ENCODE results near the gene ZYX.
"Not testable (repeated sequence)": the region's sequence is repeated elsewhere in the genome, so short reads cannot be mapped to it uniquely, and the experiment has no call there.

ZYX gene

DNA sequence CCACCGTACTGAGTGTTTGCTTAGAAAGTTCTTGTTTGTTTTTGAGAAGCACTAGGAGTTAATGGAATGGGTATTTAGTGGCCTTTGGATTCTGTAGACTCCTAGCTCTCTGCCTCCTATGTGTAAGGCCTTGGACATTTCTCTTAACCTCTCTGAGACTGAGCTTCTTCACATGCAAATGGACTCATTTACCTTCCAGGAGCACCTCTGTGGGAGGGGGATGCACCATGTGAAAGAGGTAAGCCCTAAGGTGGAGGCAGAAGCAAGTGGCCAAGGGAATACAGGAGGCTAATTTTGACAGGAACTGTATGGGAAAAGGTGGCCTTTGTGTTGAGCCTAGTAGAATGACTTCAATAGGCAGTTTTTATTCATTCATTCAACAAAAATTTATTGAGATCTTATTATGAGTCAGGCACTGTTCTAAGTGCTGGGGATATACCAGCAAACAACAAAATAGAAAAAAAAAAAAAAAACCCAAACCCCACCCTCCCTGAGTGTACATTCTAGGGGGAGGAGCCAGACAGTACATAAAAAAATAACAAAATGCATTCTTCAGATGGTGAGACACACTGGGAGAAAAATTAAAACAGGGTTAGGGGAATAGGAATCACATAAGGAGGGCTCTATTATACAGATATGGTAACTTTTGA lies 36.7 kb downstream of the ZYX start:
- in situ Hi-C loops (cut with MboI; ENCODE audit: low sequenced_read_pairs, unreplicated experiment) = loop anchor here (25.0 kb wide), 1 partner anchor 181 kb away; no protein-coding TSS in a partner anchor
- no peak for TF ChIP-seq CTCF (IDR thresholded peaks at IDR 0.05; ENCODE audit: borderline replicate concordance, control extremely low read depth, extremely low read depth, insufficient read depth, missing control alignments)
- DNase-seq (ENCODE audit: low spot score) = no peak

GRCh38 chr7:143418681-143419458 lies 37.7 kb downstream of the ZYX start:
- in situ Hi-C loops (cut with MboI; ENCODE audit: low sequenced_read_pairs, unreplicated experiment) = loop anchor here (25.0 kb wide), 1 partner anchor 182 kb away; no protein-coding TSS in a partner anchor
- no peak for DNase-seq (ENCODE audit: low spot score)
- TF ChIP-seq CTCF (IDR thresholded peaks at IDR 0.05; ENCODE audit: borderline replicate concordance, control extremely low read depth, extremely low read depth, insufficient read depth, missing control alignments) = no peak

DNA sequence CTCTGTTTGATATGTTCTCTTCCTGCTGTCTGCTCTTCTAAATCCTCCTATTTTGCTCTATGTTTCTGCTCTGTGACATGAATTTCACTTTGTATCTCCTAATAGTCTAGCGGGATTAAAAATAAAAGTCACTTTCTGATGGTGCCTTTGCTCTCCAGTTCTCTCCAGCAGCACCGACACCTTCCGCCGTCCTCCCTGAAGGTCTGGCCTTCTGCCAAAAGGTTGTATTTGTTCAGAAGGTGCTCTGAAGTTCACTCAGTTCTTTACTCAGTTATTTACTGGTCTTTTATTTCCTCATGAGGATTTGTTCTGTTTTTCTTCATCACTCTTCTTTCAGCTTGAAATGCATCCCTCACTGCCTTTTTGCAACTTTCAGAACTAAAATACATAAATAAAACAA lies 38.7 kb downstream of the ZYX start:
- in situ Hi-C loops (cut with MboI; ENCODE audit: low sequenced_read_pairs, unreplicated experiment) = loop anchor here (25.0 kb wide), 1 partner anchor 183 kb away; no protein-coding TSS in a partner anchor
- TF ChIP-seq CTCF (IDR thresholded peaks at IDR 0.05; ENCODE audit: borderline replicate concordance, control extremely low read depth, extremely low read depth, insufficient read depth, missing control alignments) = no peak
- no peak for DNase-seq (ENCODE audit: low spot score)

- DNase-seq (ENCODE audit: low spot score) = not testable (repeated sequence)
- in situ Hi-C loops (cut with MboI; ENCODE audit: low sequenced_read_pairs, unreplicated experiment) = loop anchor here (25.0 kb wide), 1 partner anchor 183 kb away; no protein-coding TSS in a partner anchor
These were observed 39.5 kb downstream of the ZYX start for GRCh38 chr7:143420624-143421023.

DNA sequence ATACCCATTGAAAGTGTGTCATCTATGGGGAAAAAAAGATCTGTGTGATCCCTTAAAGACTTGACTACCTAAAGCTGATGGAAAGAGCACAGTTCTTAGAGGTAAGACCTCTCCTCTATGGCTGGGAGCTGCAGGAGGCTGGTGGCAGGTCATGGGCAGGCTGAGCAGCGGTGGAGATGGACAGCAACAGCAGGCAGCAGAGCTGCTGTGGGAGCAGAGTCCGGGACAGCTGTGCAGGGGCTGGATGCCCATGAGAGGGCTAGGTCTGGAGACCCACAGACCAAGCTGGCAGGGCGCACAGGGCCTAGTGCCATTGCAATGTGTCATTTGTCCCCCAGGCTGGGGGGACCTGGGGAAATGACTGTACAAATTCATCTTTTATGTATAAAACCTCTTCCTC lies 40.9 kb downstream of the ZYX start:
- in situ Hi-C loops (cut with MboI; ENCODE audit: low sequenced_read_pairs, unreplicated experiment) = loop anchor here (25.0 kb wide), 1 partner anchor 185 kb away; no protein-coding TSS in a partner anchor
- TF ChIP-seq CTCF (IDR thresholded peaks at IDR 0.05; ENCODE audit: borderline replicate concordance, control extremely low read depth, extremely low read depth, insufficient read depth, missing control alignments) = no peak
- no peak for DNase-seq (ENCODE audit: low spot score)

DNA sequence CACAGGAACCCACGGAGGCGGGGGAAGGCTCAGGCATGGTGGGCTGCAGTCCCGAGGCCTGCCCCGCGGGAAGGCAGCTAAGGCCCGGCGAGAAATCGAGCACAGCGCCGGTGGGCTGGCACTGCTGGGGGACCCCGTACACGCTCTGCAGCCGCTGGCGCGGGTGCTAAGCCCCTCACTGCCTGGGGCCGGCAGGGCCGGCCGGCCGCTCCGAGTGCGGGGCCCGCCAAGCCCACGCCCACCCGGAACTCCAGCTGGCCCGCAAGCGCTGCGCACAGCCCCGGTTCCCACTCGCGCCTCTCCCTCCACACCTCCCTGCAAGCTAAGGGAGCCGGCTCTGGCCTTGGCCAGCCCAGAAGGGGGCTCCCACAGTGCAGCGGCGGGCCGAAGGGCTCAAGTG lies 43.3 kb downstream of the ZYX start:
- DNase-seq (ENCODE audit: low spot score) = not testable (repeated sequence)
- in situ Hi-C loops (cut with MboI; ENCODE audit: low sequenced_read_pairs, unreplicated experiment) = loop anchor here (25.0 kb wide), 1 partner anchor 187 kb away; no protein-coding TSS in a partner anchor

DNA sequence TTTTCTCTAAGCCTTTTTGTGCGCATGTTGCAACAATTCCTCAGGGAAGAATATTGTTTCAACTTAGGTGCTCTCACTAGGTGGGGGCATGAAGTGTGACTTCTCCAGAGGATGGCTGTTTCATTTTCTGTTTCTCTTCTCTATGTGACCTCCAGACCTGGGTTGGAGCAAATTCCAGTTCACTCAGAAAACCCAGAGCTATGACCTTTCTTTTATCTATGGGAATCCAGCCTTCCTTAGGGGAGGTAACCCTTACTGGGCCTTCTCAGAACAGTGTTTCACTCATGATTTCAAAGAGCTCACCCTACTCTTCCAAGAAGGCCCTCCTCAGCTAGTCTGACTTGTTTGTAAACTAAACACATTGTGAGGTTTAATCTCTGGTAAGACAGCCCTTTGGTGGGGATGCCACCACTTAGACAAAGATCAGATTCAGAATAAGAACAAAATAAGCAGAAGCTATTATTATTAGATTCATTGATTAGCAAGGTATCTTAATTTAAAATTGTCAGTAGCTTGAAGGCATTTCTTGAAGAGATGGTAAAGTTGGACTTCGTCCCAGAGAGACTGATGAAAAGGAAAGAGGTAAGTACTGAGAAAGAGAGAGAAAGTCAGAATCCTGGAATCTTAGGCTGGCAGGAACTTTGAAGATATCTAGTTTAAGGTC lies 45.5 kb downstream of the ZYX start:
- no peak for DNase-seq (ENCODE audit: low spot score)
- no peak for TF ChIP-seq CTCF (IDR thresholded peaks at IDR 0.05; ENCODE audit: borderline replicate concordance, control extremely low read depth, extremely low read depth, insufficient read depth, missing control alignments)
- in situ Hi-C loops (cut with MboI; ENCODE audit: low sequenced_read_pairs, unreplicated experiment) = no loop called here

All from GM13976 (cell line).